Skin epidermis (tissue), 12 donors: Measurements from ENCODE around the gene CAPN9.

Experiments used
- H3K27ac ChIP-seq, 21 experiments: fragments of 200-600 bp; sonication (generic) in 11 of 21; one replicate each; pipeline ENCODE4 v1.5.0; 2020; ENCODE audit warnings: mild to moderate bottlenecking in 3 of 21, inconsistent platforms in 2 of 21, moderate library complexity in 2 of 21
- H3K4me3 ChIP-seq, 7 experiments: fragments of 200-600 bp; sonication (generic) in 2 of 7; one replicate each; pipeline ENCODE4 v1.5.0; 2020; ENCODE audit warnings: inconsistent platforms in 2 of 7, mild to moderate bottlenecking in 2 of 7, moderate library complexity in 1 of 7

The CAPN9 gene

DNA sequence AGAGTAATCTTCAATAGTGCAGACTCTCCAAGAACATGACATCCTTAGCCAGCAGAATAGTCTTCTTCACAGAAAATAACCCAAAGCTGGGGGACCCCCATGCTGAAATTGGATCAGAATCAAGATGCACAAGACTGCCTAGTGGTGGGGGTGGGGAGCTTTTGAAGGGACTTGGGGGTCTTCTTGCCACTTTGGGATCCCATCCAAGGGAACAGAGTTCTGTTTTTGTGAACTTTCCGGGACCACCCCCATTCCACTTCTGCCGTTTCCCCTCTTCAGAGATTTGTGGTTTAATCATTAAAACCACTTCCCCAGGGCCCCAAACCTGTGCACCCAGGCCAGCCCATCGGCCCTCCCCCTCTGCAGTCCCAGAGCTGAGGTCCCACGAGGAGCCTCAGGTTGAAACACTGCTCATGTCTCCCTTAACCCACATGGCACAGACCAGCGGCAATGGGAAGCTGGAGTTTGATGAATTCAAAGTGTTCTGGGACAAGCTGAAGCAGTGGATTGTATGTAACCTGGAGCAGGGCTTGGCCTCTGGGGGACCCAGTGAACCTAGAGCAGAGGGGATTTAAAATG is 44.9 kb downstream of the CAPN9 start:
- Histone ChIP-seq H3K27ac (no peak overlapping the region), H3K4me3 (no peak overlapping the region)

DNA sequence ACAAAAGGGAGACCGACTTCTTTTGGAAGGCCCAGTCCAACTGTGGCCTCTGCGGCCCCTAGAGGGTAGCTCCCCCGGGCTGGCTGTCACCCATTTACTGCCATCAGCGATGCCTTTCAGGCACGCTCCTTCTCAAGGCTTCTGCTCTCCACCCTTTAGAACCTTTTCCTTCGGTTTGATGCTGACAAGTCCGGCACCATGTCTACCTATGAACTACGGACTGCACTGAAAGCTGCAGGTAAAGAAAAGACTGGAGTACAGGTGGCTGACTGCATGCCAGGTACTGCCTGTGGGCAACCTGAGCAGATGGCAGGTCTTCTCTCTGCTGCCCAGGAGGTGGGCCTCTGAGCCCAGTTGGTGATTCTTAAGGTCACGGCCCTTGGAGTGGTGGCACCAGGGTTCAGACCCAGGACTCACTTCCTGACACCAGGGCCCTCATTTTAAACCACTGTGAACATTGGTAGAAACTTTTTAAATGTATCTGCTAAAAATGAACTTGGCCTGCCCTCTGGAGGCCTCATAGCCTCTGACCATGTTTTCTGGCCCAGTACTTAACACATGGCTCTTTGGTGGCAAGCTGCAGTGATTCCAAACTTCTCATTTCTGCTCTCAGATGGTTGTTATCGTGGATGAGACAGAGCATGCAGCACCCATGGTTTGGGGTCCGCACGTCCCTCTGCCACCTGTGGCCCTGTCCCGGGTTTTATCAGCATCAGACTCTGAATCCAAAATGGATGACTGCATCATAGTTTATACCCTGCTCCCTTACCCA is 45.7 kb downstream of the CAPN9 start:
- no peak overlapping the region for H3K27ac ChIP-seq
- no peak overlapping the region for H3K4me3 ChIP-seq

DNA sequence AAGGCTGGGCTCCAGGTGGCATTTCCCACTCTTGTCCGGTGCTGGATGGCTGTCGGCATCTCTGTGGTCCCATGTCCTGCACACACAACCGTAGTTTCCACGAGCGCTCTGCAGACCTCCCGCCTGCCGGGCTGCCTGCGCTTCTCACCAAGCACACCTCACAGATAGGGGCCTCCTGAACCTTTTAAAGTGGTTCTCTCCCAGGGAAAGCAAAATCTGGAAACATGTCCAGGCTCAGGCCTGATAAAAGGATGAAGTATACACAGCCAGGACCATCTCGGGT is 46.2 kb downstream of the CAPN9 start:
- H3K27ac ChIP-seq, result no peak overlapping the region
- H3K4me3 ChIP-seq, result no peak overlapping the region

DNA sequence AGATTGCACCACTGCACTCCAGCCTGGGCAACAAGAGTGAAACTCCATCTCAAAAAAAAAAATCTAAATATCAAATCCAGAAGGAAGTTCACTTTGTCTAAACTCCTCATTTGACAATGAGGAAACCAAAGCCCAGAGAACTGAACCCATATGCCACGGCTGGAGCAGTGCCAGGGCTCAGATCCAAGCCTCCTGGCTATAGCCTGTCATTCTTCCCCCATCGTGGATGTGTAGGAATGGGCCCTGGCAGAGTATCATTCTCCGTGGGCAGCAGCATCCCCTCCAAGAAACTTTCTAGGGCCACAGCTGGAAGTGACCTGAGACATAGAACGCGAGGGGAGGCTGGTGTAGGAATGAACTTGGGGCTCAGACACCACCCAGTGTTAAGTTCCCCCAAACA is 47.2 kb downstream of the CAPN9 start:
- H3K27ac ChIP-seq, result no peak overlapping the region
- H3K4me3 ChIP-seq, result no peak overlapping the region

DNA sequence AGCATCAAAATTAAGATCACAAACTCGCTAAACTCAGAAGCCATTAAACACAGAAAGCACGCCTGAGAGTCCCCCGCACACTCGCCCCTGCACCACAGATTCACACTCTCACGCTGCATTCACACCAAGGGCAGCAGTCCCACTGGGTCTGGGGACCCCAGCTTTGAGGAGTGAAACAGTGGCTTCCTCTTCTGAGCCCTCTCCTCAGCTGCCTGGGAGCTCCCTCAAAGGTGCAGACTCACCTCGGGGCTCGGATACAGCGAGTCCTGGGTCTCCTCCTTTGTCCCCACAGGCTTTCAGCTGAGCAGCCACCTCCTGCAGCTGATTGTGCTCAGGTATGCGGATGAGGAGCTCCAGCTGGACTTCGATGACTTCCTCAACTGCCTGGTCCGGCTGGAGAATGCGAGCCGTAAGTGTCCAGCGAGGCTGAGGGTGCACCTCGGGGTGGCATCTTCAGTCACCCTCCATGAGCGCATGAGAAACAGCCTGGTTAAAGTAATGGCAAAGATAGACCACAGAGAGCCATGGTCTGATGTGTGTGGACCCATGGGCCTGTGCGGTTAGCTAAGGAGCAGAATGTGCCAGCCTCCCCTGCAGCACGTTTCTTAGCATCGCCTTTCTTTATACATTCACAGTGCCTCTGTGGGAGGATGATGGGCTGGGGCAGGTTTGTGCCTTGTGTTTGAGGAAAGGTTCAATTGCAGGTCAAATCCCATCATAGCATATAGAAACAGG is 47.9 kb downstream of the CAPN9 start:
- Histone ChIP-seq H3K27ac (no peak overlapping the region), H3K4me3 (no peak overlapping the region)

DNA sequence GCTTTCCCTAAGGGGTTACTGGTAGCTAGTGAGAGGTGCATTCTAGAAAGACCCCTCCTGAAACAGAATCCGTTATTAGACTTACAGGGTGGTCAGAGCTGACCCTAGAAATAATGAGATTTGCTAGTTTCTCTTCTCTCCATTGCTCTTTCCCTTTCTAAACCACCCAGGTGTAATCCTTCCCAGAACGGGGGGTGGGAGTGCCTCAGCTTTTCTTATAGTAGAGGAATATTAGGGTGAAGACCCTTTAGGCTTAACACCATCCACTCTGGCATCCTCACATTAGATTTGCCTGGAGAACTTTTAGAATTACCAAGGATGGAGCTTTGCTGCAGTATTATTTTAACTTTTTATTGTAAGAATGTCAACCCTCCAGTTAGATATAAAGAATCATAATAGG is 49.4 kb downstream of the CAPN9 start:
- Histone ChIP-seq H3K27ac (no peak overlapping the region), H3K4me3 (no peak overlapping the region)

DNA sequence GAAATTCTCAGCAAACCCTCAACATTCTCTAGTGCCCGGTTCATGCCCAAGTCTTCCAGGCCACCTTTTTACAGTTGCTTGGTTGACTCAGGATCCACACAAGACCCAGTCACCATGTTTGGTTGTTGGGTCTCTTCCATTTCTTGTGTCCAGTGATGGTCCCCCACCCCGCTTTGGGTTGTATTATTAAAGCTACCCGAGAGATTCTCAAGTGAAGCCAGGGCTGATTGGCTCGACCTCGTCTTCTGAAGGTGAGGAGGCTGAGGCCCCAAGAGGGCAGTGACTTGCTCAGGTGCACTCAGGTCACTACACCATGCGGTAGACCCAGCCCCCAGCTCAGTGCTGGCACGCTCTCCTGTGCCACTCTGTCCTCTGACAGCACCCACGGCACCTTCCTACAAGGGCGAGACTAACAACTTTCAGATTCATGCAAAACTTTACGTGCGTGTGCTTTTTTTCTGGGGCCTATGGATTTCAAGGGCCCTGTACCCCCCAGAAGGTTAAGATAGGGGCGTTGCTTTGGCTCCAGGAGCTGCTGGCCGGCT is 50.3 kb downstream of the CAPN9 start:
- no peak overlapping the region for H3K27ac ChIP-seq
- H3K4me3 ChIP-seq, result no peak overlapping the region

DNA sequence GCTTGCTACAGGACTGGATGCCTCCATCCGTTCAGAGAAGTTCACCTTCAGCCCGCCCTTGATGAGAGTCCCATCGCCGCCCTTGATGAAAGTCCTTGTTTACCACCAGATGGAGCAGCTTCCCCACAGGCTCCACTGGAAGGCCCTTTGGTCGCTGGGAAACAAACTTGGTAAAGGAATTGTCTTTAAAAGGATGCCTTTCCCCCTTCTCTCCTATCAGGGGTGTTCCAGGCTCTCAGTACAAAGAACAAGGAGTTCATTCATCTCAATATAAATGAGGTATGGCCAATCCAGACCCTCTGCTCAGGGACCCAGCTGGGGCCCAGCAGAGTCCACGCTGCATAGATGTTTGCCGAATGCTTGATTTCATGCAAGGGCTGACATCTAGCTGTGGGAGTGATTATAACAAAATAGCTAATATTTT is 50.8 kb downstream of the CAPN9 start:
- Histone ChIP-seq H3K27ac (peak overlapping the region in 1 of 21 experiments; percentile 11), H3K4me3 (no peak overlapping the region)

DNA sequence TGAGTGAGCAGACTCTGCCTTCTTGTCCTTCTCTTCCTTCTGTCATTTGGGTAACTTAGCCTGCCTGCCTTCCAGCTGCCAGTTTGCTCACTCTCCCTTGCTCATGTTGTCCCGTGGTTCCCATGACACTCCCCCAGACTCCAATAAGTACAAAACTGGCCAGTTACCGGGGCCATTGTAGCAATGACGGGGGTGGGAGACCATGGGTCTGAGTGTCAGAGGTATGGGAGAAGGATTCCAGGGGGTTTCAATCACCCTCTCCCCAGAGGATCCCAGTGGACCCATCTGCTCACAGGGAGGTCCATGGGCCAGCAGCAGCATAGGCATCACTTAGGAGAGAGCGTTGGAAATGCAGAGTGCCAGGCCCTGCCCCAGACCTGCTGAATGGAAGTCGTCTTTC is 51.3 kb downstream of the CAPN9 start:
- H3K27ac ChIP-seq, result peak overlapping the region in 1 of 21 experiments; percentile 11

DNA sequence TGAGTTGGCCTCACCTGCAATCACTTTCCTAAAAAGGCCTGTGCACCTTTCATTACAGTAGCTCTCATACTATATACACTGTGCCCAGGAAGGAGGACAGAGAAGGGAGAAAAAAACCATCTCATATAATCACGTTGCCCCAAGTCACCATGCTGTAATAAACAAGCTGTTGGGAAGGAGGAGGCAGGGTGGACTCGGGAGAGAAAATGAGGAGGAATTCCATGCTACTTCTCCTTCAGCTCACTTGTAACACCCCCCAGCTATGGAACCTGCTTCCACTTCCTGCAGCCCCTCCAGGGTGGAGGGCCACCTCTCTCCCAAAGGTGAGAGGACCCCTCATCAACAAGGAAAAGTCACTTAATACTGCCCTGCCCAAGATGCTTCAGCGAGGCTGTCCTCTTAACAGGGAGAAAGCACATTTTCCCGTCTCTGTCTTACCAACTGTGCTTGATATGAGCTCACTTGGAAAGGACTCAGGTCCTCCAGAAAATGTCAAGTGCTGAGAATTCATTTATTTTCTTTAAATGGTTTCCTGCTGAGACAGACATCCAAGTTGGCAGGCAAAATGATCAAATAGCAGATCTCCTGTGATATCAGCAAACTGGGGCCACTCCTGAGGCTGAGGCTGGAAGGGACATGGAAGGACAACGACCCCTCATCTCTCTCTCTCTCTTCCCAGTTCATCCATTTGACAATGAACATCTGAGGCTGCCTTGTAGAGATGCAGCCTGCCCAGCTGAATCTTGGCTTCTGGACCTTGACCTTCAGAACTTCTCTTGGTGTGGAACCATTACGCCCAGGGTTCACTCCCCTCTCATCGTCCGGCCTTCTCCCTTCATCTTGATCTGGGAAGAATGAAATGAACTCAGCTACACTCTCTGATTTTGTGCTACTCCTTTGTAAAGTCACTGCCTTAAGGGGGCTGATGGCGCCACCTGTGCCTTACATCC is 54.0 kb downstream of the CAPN9 start:
- Histone ChIP-seq H3K4me3 (no peak overlapping the region), H3K27ac (no peak overlapping the region)

More for the DNA sequence above, 51.3 kb downstream of the CAPN9 start:
- no peak overlapping the region for H3K4me3 ChIP-seq

DNA sequence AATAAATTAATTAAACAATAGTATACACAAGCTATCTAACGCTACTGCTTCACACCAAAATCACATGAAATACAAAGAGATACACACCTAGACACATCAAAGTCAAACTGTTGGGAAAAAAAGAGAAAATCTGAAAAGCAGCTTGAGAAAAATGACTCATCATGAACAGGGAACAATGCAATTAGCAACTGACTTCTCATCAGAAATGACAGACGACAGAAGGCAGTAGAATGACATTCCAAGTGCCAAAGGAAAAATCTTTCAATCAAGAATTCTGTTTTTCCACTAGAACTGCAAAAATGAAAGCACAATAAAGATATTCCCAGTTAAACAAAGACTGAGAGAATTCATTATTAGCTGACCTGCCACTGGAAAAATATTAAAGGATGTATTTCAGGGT is 57.2 kb downstream of the CAPN9 start:
- no peak overlapping the region for H3K4me3 ChIP-seq
- H3K27ac ChIP-seq, result no peak overlapping the region

DNA sequence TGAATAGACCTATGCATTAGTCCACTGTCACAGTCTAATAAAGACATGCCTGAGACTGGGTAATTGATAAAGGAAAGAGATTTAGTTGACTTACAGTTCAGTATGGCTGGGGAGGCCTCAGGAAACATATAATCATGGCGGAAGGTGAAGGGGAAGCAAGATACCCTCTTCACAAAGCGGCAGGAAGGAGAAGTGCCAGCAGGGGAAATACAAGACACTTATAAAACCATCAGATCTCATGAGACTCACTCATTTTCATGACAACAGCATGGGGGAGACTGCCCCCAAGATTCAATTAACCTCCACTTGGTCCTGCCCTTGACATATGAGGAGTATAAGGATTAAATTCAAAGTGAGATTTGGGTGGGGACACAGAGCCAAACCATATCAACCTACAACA is 59.4 kb downstream of the CAPN9 start:
- Histone ChIP-seq H3K27ac (no peak overlapping the region), H3K4me3 (no peak overlapping the region)

DNA sequence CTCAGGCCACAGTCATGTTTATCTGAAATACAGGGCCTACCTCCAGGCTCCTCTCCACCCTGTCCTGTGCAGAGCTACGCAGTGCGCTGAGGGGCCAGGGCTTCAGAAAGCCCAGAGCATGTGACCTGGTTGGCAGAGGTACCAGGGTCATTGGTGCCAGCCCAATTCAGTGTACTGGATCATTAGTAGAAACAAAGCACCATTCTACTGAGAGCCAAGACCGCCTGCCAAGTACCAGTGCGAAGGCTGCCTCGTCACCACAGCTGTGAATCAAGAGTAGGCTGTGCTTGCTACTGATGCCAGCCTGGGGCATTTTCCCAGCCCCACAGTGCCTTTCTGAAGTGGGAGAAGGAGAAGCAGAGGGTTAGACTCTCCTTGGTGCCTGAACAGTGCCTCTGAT is 59.8 kb downstream of the CAPN9 start:
- Histone ChIP-seq H3K27ac (peak overlapping the region in 6 of 21 experiments; percentile 12 to 59 (median 32)), H3K4me3 (no peak overlapping the region)

DNA sequence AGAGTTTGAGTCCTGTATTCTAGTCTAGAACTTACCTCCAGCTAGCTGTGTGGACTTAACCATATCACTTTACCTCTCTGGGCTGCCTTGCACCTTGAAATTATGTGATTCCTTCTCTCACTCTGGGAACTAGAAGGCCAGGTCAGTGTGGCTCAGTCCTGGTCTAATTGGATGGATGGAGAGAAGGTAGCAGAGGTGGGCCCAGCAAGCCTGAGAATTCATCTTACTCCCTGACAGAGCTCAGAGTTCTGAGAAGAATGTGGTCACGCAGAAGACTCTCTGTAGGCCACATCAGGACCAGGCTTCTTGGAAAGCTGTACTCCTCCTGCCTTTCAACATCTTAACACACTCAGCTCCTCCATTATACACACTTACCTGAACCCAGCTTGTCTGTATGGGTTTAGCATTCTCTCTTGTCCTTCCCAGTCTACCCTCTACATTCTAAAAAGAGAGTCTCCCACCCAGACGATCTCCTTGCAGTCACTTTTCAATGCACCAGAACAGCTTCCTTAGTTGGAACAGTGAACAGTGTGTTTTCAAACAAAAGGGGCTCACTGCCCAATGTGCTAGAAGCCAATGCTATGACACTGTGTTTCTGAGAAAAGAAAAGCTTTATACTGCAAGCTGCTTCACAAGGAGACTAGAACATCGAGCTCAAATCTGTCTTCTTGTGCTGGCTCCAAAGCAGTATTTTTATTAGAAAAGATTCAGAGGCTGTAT is 60.5 kb downstream of the CAPN9 start:
- peak overlapping the region in 8 of 21 experiments; percentile 12 to 59 (median 30) for H3K27ac ChIP-seq
- H3K4me3 ChIP-seq, result no peak overlapping the region

DNA sequence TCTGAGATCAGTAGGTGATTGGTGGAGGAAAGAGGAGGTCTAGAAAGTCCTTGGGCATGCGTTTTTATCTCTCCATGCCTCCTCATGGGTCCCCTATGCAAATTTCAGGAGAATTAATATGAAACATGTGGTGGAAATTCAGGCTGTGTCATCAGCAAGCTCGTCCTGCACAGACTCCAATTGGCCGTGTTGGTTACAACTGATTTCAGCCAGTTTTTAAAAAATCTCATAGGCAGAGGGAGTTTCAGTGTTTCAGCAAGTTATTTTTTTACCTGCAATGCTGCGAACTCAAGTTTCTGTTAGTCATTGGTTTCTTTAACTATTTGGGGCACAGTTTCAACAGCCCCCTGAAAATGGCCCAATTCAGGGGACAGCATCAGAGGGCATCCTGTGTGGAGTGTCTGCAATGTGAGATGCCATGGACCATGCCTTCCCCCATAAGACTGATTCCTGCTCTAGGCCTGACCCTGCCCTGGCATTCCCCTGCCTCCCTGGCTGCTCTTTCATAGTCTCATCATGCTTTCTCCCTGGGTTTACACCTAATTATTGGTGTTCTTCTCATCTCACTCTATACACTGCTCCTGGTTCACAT is 61.2 kb downstream of the CAPN9 start:
- Histone ChIP-seq H3K4me3 (no peak overlapping the region), H3K27ac (peak overlapping the region in 4 of 21 experiments; percentile 26 to 59 (median 44))

DNA sequence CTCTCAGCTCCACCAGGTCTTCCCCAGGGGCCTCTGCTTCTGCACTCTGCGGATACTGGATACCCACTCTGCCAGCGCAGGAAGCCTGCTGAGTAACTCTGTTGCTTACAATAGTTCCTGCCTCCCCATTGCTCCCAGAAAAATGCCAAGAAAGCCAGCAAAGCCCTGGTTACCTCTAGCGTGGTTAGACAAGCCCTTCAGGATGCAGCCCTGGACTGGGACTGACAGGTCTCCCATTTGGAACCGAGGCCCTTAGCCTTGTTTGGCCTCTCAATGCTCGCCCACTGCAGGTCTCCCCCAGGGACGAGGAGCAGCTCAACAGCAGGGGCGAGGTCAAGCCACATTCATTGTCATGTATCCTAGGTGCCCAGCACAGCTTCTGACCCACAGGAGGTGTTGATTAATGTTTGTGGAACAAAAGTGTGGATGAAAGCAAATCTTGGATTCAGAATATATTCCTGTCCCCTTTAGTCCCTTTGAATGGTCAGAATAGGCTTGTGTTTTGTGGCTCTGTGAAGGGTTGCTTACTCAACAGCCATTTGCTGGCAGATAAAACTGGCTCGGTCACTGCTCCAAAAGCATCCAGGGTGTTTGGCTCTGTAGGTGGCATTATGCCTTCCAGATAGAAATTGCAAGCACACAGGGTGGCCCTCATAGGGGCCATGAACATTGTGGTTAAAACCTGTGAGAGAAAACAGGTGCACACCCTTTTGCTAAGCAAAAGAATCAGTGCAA is 62.2 kb downstream of the CAPN9 start:
- peak overlapping the region in 1 of 21 experiments; percentile 57 for H3K27ac ChIP-seq

DNA sequence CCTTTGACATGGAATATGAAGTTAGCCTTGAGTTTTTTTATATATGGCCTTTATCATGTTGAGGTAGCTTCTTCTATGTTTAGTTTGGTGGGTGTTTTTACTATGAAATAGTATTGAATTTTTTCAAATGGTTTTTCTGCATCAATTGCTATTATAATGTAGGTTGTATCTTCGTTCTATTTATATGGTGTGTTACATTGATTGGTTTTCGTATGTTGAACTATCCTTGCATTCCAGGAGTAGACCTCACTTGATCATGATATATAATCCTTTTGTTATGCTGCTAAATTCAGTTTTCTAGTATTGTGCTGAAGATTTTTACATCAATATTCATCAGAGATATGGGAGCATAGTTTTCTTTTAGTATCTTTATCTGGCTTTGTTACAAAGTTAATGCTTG is 65.4 kb downstream of the CAPN9 start:
- H3K4me3 ChIP-seq, result no peak overlapping the region

More for the DNA sequence above, 62.2 kb downstream of the CAPN9 start:
- no peak overlapping the region for H3K4me3 ChIP-seq

More for the DNA sequence above, 65.4 kb downstream of the CAPN9 start:
- H3K27ac ChIP-seq, result no peak overlapping the region
